ENCODE measurements around the gene FRRS1L. TPM values are rescaled to one million over a fixed set of nuclear protein-coding genes. Genes with fewer than 3 reads are reported as not detected.

FRRS1L gene
- total and polyA plus RNA-seq, 4 donors = 0.08 to 0.51 TPM; not detected in 2

- H3K27ac ChIP-seq (ENCODE audit: low read depth in 1 of 2, low read length in 2 of 2) = no peak overlapping the region
- TF ChIP-seq EGR1 (IDR thresholded peaks at IDR 0.05; ENCODE audit: low read depth in 2 of 2) (no peak), GABPA (IDR thresholded peaks at IDR 0.05 in 1 of 2, conservative IDR thresholded peaks at IDR 0.05 in 1 of 2) (no peak), HNF4G (IDR thresholded peaks at IDR 0.05) (no peak), SP1 (IDR thresholded peaks at IDR 0.05) (no peak), YY1 (IDR thresholded peaks at IDR 0.05) (no peak), REST (IDR thresholded peaks at IDR 0.05) (no peak), RXRA (IDR thresholded peaks at IDR 0.05) (no peak), NR2F2 (IDR thresholded peaks at IDR 0.05) (no peak), FOXA2 (IDR thresholded peaks at IDR 0.05) (no peak), RAD21 (IDR thresholded peaks at IDR 0.05) (no peak), HNF4A (conservative IDR thresholded peaks at IDR 0.05) (no peak), FOXA1 (IDR thresholded peaks at IDR 0.05) (no peak), JUND (IDR thresholded peaks at IDR 0.05) (no peak), TAF1 (conservative IDR thresholded peaks at IDR 0.05) (no peak)
- TF ChIP-seq, protein P1, sequence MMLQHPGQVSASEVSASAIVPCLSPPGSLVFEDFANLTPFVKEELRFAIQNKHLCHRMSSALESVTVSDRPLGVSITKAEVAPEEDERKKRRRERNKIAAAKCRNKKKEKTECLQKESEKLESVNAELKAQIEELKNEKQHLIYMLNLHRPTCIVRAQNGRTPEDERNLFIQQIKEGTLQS (IDR thresholded peaks at IDR 0.05) = no peak
- TF ChIP-seq, protein P2, sequence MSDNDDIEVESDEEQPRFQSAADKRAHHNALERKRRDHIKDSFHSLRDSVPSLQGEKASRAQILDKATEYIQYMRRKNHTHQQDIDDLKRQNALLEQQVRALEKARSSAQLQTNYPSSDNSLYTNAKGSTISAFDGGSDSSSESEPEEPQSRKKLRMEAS (IDR thresholded peaks at IDR 0.05) = no peak
- TF ChIP-seq, protein P3, sequence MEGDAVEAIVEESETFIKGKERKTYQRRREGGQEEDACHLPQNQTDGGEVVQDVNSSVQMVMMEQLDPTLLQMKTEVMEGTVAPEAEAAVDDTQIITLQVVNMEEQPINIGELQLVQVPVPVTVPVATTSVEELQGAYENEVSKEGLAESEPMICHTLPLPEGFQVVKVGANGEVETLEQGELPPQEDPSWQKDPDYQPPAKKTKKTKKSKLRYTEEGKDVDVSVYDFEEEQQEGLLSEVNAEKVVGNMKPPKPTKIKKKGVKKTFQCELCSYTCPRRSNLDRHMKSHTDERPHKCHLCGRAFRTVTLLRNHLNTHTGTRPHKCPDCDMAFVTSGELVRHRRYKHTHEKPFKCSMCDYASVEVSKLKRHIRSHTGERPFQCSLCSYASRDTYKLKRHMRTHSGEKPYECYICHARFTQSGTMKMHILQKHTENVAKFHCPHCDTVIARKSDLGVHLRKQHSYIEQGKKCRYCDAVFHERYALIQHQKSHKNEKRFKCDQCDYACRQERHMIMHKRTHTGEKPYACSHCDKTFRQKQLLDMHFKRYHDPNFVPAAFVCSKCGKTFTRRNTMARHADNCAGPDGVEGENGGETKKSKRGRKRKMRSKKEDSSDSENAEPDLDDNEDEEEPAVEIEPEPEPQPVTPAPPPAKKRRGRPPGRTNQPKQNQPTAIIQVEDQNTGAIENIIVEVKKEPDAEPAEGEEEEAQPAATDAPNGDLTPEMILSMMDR (IDR thresholded peaks at IDR 0.05; ENCODE audit: low read depth, low read length, missing input control) = no peak
- TF ChIP-seq, protein P4, sequence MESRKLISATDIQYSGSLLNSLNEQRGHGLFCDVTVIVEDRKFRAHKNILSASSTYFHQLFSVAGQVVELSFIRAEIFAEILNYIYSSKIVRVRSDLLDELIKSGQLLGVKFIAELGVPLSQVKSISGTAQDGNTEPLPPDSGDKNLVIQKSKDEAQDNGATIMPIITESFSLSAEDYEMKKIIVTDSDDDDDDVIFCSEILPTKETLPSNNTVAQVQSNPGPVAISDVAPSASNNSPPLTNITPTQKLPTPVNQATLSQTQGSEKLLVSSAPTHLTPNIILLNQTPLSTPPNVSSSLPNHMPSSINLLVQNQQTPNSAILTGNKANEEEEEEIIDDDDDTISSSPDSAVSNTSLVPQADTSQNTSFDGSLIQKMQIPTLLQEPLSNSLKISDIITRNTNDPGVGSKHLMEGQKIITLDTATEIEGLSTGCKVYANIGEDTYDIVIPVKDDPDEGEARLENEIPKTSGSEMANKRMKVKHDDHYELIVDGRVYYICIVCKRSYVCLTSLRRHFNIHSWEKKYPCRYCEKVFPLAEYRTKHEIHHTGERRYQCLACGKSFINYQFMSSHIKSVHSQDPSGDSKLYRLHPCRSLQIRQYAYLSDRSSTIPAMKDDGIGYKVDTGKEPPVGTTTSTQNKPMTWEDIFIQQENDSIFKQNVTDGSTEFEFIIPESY (IDR thresholded peaks at IDR 0.05) = no peak
- no peak overlapping the region for H3K9ac ChIP-seq (ENCODE audit: low read depth in 1 of 2, low read length in 2 of 2)
- DNase-seq (ENCODE audit: low spot score) = no peak
- WGBS = 58% methylated on average over 1 of the region's 1 CpG
- H3K27me3 ChIP-seq (ENCODE audit: control insufficient read depth in 4 of 4, insufficient read depth in 4 of 4, low read length in 3 of 4) = no peaks in the 10 kb centered on the region
- H3K4me3 ChIP-seq (ENCODE audit: low read depth in 1 of 3, low read length in 3 of 3) = no peak overlapping the region
- no peaks in the 10 kb centered on the region for H3K4me1 ChIP-seq (ENCODE audit: control insufficient read depth in 4 of 4, insufficient read depth in 4 of 4, low read length in 3 of 4)
- peaks cover 4 to 33% (median 22%) of the 10 kb centered on the region in 4 donors for H3K36me3 ChIP-seq (ENCODE audit: control insufficient read depth in 4 of 4, insufficient read depth in 3 of 4, low read depth in 1 of 4, low read length in 3 of 4)
- no peaks in the 10 kb centered on the region for H3K9me3 ChIP-seq (ENCODE audit: control insufficient read depth in 4 of 4, low read length in 3 of 4)
Observed at GRCh38 chr9:109092587-109092986, 74.5 kb downstream of the FRRS1L start.

Data from liver (tissue), 9 donors.